ENCODE results near the gene TRAPPC3. TPM values are rescaled to one million over a fixed set of nuclear protein-coding genes. Genes with fewer than 3 reads are reported as not detected.

Gene TRAPPC3
- total and polyA plus RNA-seq, 7 donors = 34.8 to 91.8 (median 43.8) TPM

DNA sequence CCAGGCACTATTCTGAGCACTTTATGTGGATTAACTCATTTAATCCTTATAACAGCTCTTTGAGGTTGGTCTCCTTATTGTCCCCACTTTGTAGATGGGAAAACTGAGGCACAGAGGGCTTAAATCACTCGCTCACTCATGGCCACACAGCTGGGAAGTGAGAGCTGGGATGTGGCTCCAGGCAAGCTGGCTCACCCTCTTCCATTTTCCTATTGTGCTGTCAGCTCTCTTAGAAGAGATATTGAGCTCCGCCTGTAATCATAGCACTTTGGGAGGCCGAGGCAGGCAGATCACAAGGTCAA lies 20.4 kb downstream of the TRAPPC3 start:
- Histone ChIP-seq H3K4me1 (no peaks in the 10 kb centered on the region), H3K27ac (no peak overlapping the region), H3K4me3 (no peak overlapping the region), H3K9me3 (no peaks in the 10 kb centered on the region), H3K36me3 (ENCODE audit: insufficient read depth in 1 of 2, low read depth in 1 of 2) (no peaks in the 10 kb centered on the region), H3K27me3 (ENCODE audit: insufficient read depth in 3 of 3, low read length in 2 of 3) (peaks cover 0 to 10% (median 9%) of the 10 kb centered on the region in 3 donors)
- ATAC-seq = no peak
- 90 to 94% (median 92%) methylated on average over 3 of the region's 3 CpGs for WGBS, 3 donors
- DNase-seq = no peak
- TF ChIP-seq, protein P1, sequence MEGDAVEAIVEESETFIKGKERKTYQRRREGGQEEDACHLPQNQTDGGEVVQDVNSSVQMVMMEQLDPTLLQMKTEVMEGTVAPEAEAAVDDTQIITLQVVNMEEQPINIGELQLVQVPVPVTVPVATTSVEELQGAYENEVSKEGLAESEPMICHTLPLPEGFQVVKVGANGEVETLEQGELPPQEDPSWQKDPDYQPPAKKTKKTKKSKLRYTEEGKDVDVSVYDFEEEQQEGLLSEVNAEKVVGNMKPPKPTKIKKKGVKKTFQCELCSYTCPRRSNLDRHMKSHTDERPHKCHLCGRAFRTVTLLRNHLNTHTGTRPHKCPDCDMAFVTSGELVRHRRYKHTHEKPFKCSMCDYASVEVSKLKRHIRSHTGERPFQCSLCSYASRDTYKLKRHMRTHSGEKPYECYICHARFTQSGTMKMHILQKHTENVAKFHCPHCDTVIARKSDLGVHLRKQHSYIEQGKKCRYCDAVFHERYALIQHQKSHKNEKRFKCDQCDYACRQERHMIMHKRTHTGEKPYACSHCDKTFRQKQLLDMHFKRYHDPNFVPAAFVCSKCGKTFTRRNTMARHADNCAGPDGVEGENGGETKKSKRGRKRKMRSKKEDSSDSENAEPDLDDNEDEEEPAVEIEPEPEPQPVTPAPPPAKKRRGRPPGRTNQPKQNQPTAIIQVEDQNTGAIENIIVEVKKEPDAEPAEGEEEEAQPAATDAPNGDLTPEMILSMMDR (IDR thresholded peaks at IDR 0.05) = no peak
- intact Hi-C loops (cut with DNase I) = no loop called here

DNA sequence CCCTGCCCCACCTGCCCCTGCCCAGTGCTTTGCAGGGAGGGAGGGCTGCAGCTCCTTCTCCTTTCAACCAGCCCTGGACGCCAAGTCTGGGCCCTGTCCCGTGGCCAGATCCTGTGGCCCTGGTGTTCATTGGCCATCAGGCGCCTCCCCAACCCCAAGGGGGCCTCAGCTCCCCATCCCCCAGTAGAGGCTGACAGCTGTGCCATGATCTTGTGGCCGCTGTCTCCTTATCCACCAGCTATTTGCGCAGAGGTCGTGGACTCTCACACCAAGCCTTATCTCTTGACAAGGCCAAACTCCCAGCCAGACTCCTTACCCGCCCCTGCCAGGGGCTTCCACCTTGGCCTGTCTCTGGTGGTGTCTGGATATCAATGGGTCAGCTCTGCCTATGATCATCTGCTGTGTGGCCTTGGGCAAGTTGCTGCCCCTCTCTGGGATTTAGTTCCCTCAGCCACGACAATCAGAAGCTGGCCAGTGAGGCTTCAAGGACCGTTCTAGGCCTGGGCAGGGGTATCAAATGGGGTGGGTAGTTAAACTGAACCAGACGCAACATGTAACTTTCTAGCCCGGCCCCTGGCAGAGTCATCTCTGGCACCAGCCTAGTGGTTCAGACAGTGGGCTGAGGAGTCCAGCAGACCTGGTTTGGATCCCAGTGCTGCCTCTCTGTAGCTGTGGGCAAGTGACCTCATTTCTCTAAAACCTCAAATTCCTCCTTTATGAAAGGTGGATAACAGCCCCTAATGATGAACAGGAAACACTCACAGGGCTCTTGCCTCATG lies 21.0 kb downstream of the TRAPPC3 start:
- DNase-seq (no peak), ATAC-seq (no peak)
- no peak overlapping the region for H3K4me3 ChIP-seq
- peaks cover 0 to 13% (median 10%) of the 10 kb centered on the region in 3 donors for H3K27me3 ChIP-seq (ENCODE audit: insufficient read depth in 3 of 3, low read length in 2 of 3)
- no peak overlapping the region for H3K27ac ChIP-seq
- H3K4me1 ChIP-seq = no peaks in the 10 kb centered on the region
- WGBS, 3 donors = 87 to 88% (median 88%) methylated on average over 11 of the region's 11 CpGs
- intact Hi-C loops (cut with DNase I) = no loop called here
- no peaks in the 10 kb centered on the region for H3K36me3 ChIP-seq (ENCODE audit: insufficient read depth in 1 of 2, low read depth in 1 of 2)
- H3K9me3 ChIP-seq = no peaks in the 10 kb centered on the region
- TF ChIP-seq, protein P1 (IDR thresholded peaks at IDR 0.05) = no peak

DNA sequence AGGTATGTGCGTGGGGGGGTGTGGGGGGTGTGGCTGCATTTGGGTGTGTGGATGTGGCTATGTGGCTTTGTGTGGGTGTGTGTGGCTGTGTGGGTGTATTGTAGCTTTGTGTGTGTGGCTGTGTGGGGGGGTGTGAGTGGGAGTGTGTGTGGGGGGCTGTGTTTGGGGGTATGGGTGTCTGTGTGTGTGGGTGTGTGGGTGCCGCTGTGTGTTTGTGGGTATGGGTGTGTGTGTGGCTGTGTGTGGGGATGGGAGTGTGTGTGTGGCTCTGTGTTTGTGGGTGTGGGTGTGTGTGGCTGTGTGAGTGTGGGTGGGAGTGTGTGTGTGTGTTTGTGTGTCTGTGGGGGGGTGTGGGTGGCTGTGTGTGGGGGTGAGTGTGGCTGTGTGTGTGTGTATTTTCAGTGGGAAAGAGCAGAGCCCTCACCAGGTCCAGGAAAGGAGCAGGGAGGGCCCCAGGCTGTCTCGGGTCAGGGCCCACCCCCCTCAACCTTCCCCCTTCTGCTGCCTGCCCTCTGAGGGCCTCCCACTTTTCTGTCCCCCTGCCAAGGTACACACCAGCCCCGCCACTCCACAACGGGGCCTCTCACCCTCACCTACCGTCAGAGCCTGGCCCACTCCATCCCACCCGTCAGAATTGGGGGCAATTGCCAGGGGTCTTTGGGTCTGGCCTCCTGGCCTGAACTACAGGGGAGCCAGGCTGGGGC lies 22.3 kb downstream of the TRAPPC3 start:
- Histone ChIP-seq H3K27me3 (ENCODE audit: insufficient read depth in 3 of 3, low read length in 2 of 3) (peaks cover 0 to 16% (median 10%) of the 10 kb centered on the region in 3 donors), H3K4me3 (no peak overlapping the region), H3K36me3 (ENCODE audit: insufficient read depth in 1 of 2, low read depth in 1 of 2) (no peaks in the 10 kb centered on the region), H3K27ac (no peak overlapping the region), H3K4me1 (no peaks in the 10 kb centered on the region), H3K9me3 (no peaks in the 10 kb centered on the region)
- 56 to 78% (median 68%) methylated on average over 6 to 7 of the region's 7 CpGs for WGBS, 3 donors
- ATAC-seq (no peak), DNase-seq (no peak)
- intact Hi-C loops (cut with DNase I) = no loop called here
- TF ChIP-seq, protein P1 (IDR thresholded peaks at IDR 0.05) = no peak

DNA sequence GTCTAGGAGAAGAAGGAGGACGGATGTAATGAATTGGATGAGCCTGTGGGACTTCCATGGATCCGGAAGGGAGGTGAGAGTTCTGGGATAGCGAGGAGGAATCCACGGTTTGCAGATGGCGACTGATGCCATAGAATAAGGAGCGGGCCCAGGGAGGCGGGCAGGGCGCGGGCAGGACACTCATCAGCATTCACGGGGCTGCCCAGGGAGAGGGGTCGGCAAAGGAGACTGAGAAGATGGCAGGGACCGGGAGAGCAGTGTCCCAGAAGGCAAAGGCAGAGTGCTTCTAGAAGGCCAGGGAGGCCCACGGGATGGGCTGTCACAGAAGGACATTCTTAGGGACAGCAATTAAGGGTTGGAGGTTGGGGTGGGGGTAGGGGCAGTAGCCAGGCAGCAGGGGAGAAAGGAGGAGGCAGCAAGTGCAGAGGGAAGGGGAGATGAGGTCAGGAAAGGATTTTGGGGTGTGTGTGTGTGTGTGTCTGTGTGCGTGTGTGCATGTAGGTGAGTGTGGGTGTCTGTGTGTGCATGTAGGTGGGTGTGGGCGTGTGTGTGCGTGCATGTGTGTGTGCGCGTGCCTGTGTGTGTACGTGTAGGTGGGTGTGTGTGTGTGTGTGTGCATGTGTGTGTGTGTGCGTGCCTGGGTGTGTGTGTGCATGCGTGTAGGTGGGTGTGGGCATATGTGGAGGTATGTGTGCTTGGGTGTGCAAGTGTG lies 23.1 kb downstream of the TRAPPC3 start:
- Histone ChIP-seq H3K9me3 (no peaks in the 10 kb centered on the region), H3K27ac (no peak overlapping the region), H3K4me3 (no peak overlapping the region), H3K4me1 (no peaks in the 10 kb centered on the region), H3K36me3 (ENCODE audit: insufficient read depth in 1 of 2, low read depth in 1 of 2) (no peaks in the 10 kb centered on the region), H3K27me3 (ENCODE audit: insufficient read depth in 3 of 3, low read length in 2 of 3) (peaks cover 0 to 16% (median 10%) of the 10 kb centered on the region in 3 donors)
- intact Hi-C loops (cut with DNase I) = no loop called here
- TF ChIP-seq, protein P1 (IDR thresholded peaks at IDR 0.05) = no peak
- no peak for DNase-seq
- 82 to 87% (median 83%) methylated on average over 21 of the region's 21 CpGs for WGBS, 3 donors
- no peak for ATAC-seq
